Colonic mucosa (tissue), 4 donors: ENCODE data around the gene RUFY4. TPM values are rescaled to one million over a fixed set of nuclear protein-coding genes. Genes with fewer than 3 reads are reported as not detected.

Source experiments
- DNase-seq: peaks from one replicate; pipeline ENCODE4 v3.0.0-alpha.2; 2020
- H3K27ac ChIP-seq: fragments of 200-600 bp; one replicate; pipeline ENCODE4 v1.8.0; 2021
- H3K27me3 ChIP-seq: fragments of 200-600 bp; one replicate; pipeline ENCODE4 v1.8.0; 2021
- H3K36me3 ChIP-seq: fragments of 200-600 bp; one replicate; pipeline ENCODE4 v1.8.0; 2021
- H3K4me1 ChIP-seq: fragments of 200-600 bp; one replicate; pipeline ENCODE4 v1.8.0; 2021; ENCODE audit warnings: mild to moderate bottlenecking
- H3K4me3 ChIP-seq: fragments of 200-600 bp; one replicate; pipeline ENCODE4 v1.8.0; 2021
- H3K9ac ChIP-seq, 2 donors: one replicate each; pipeline ENCODE4 v1.7.0; 2013; ENCODE audit warnings: control low read depth in 2 of 2, low read depth in 2 of 2, low read length in 2 of 2
- H3K9me3 ChIP-seq: fragments of 200-600 bp; one replicate; pipeline ENCODE4 v1.8.0; 2021
- CTCF ChIP-seq: fragments of 200-600 bp; IDR thresholded peaks from one replicate; pipeline ENCODE4 v1.8.0; 2022; ENCODE audit warnings: antibody characterized with exemption, mild to moderate bottlenecking
- intact Hi-C: fragments of 100-400 bp; cut with DNase I; formaldehyde crosslinking; loops from one replicate; pipeline ENCODE4 v1.14.1; 2022
- total RNA-seq, 2 donors: library from RNA; stranded (reverse); fragmentation: NEBNext Ultra II Directional in 1 of 2; extraction: Animal tissue kit (Norgen Biotek cat#: 25700) in 1 of 2; gene quantifications; one replicate each; pipeline ENCODE4 v1.2.1, GENCODE V29; 2021
- donor health status: healthy.
- donor health status: DM: no; HTN: no; CAD: no.
- donor health status: DM: no; HTN: no; CAD: no.

RUFY4 gene
- total RNA-seq, 2 donors from 2014 or later = not detected

- no peak for DNase-seq
Observed at GRCh38 chr2:218082586-218083351, 13.7 kb downstream of the RUFY4 start.

GRCh38 chr2:218083352-218083676, 14.3 kb downstream of the RUFY4 start:
- intact Hi-C loops = no loop called here
- no peak overlapping the region for H3K27ac ChIP-seq
- TF ChIP-seq CTCF = no peak

More at GRCh38 chr2:218082586-218083351, 13.7 kb downstream of the RUFY4 start:
- Histone ChIP-seq H3K27me3 (no peaks in the 10 kb centered on the region), H3K9ac (no peak overlapping the region), H3K4me1 (no peaks in the 10 kb centered on the region), H3K36me3 (no peaks in the 10 kb centered on the region), H3K27ac (no peak overlapping the region), H3K4me3 (no peak overlapping the region), H3K9me3 (no peaks in the 10 kb centered on the region)
- no peak for TF ChIP-seq CTCF
- intact Hi-C loops = no loop called here

GRCh38 chr2:218086478-218086877, 17.4 kb downstream of the RUFY4 start:
- no peaks in the 10 kb centered on the region for H3K4me1 ChIP-seq
- TF ChIP-seq CTCF = no peak
- no peaks in the 10 kb centered on the region for H3K9me3 ChIP-seq
- no peak overlapping the region for H3K9ac ChIP-seq
- H3K36me3 ChIP-seq = no peaks in the 10 kb centered on the region
- intact Hi-C loops = no loop called here
- no peak overlapping the region for H3K4me3 ChIP-seq
- no peak overlapping the region for H3K27ac ChIP-seq
- DNase-seq = no peak
- H3K27me3 ChIP-seq = no peaks in the 10 kb centered on the region

More at GRCh38 chr2:218083352-218083676, 14.3 kb downstream of the RUFY4 start:
- Histone ChIP-seq H3K4me3 (no peak overlapping the region), H3K9me3 (no peaks in the 10 kb centered on the region), H3K36me3 (no peaks in the 10 kb centered on the region), H3K27me3 (no peaks in the 10 kb centered on the region), H3K4me1 (no peaks in the 10 kb centered on the region), H3K9ac (no peak overlapping the region)
- DNase-seq = no peak

- Histone ChIP-seq H3K4me3 (no peak overlapping the region), H3K4me1 (no peaks in the 10 kb centered on the region), H3K9ac (no peak overlapping the region), H3K36me3 (no peaks in the 10 kb centered on the region), H3K9me3 (no peaks in the 10 kb centered on the region), H3K27ac (no peak overlapping the region), H3K27me3 (no peaks in the 10 kb centered on the region)
- no peak for DNase-seq
- TF ChIP-seq CTCF = no peak
- intact Hi-C loops = no loop called here
Observed at GRCh38 chr2:218089259-218089658, 20.2 kb downstream of the RUFY4 start.

- DNase-seq = no peak
Observed at GRCh38 chr2:218091746-218092145, 22.7 kb downstream of the RUFY4 start.

More at GRCh38 chr2:218091746-218092145, 22.7 kb downstream of the RUFY4 start:
- no peaks in the 10 kb centered on the region for H3K9me3 ChIP-seq
- no peak overlapping the region for H3K9ac ChIP-seq
- no peak for TF ChIP-seq CTCF
- no peaks in the 10 kb centered on the region for H3K36me3 ChIP-seq
- no peak overlapping the region for H3K4me3 ChIP-seq
- H3K4me1 ChIP-seq = no peaks in the 10 kb centered on the region
- H3K27me3 ChIP-seq = no peaks in the 10 kb centered on the region
- intact Hi-C loops = no loop called here
- H3K27ac ChIP-seq = no peak overlapping the region
